Gastroesophageal sphincter (tissue), 3 donors: ENCODE data around the gene HYAL4.

ENCODE experiments used
- CTCF ChIP-seq, 4 experiments: fragments of 200-600 bp in 2 of 4; fragments of 450-650 bp in 2 of 4; sonication (generic) in 1 of 4; IDR thresholded peaks; one replicate each; pipeline ENCODE4 v1.5.1; 2017 to 2019; ENCODE audit warnings: antibody characterized with exemption in 4 of 4, mild to moderate bottlenecking in 2 of 4, moderate library complexity in 2 of 4
- POLR2A ChIP-seq, 2 donors: fragments of 450-650 bp; IDR thresholded peaks; one replicate each; pipeline ENCODE4 v1.6.1; 2017; ENCODE audit warnings: antibody characterized with exemption in 2 of 2, mild to moderate bottlenecking in 2 of 2, moderate library complexity in 1 of 2

GRCh38 chr7:123836656-123837055 lies 8.3 kb upstream of the HYAL4 start:
- TF ChIP-seq CTCF (IDR thresholded peaks at IDR 0.05) (no peak), POLR2A (IDR thresholded peaks at IDR 0.05) (no peak)
